Measurements from ENCODE around the gene LMX1B.

- TF ChIP-seq TAF1 (IDR thresholded peaks at IDR 0.05; ENCODE audit: borderline replicate concordance, insufficient read depth, low read length) (no peak), POLR2AphosphoS5 (IDR thresholded peaks at IDR 0.05; ENCODE audit: low read depth, low read length) (no peak)
- TF ChIP-seq, protein P1, sequence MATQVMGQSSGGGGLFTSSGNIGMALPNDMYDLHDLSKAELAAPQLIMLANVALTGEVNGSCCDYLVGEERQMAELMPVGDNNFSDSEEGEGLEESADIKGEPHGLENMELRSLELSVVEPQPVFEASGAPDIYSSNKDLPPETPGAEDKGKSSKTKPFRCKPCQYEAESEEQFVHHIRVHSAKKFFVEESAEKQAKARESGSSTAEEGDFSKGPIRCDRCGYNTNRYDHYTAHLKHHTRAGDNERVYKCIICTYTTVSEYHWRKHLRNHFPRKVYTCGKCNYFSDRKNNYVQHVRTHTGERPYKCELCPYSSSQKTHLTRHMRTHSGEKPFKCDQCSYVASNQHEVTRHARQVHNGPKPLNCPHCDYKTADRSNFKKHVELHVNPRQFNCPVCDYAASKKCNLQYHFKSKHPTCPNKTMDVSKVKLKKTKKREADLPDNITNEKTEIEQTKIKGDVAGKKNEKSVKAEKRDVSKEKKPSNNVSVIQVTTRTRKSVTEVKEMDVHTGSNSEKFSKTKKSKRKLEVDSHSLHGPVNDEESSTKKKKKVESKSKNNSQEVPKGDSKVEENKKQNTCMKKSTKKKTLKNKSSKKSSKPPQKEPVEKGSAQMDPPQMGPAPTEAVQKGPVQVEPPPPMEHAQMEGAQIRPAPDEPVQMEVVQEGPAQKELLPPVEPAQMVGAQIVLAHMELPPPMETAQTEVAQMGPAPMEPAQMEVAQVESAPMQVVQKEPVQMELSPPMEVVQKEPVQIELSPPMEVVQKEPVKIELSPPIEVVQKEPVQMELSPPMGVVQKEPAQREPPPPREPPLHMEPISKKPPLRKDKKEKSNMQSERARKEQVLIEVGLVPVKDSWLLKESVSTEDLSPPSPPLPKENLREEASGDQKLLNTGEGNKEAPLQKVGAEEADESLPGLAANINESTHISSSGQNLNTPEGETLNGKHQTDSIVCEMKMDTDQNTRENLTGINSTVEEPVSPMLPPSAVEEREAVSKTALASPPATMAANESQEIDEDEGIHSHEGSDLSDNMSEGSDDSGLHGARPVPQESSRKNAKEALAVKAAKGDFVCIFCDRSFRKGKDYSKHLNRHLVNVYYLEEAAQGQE (IDR thresholded peaks at IDR 0.05; ENCODE audit: insufficient read depth in 1 of 2, low read depth in 2 of 2, low read length in 2 of 2): no peak
Observed at GRCh38 chr9:126697330-126697729, 83.6 kb downstream of the LMX1B start.

Measured in PFSK-1 (cell line).